GM13977 (cell line): ENCODE results near the gene KAZN.

Source experiments
- DNase-seq: peaks from one replicate; pipeline ENCODE4 v3.0.0; 2012; ENCODE audit warnings: low spot score
- CTCF ChIP-seq: IDR thresholded peaks from 2 replicates; pipeline ENCODE4 v1.5.1; 2012; ENCODE audit warnings: mild to moderate bottlenecking, control low read depth; ENCODE audit not compliant: insufficient read depth; ENCODE audit errors: extremely low read depth, missing control alignments
- in situ Hi-C: fragments of 300-500 bp; cut with MboI; formaldehyde crosslinking; loops from one replicate; pipeline ENCODE4 v1.12.0; 2022; ENCODE audit warnings: low sequenced_read_pairs, low pct_unique_long_range_greater_than_20kb, mixed read lengths, inconsistent platforms; ENCODE audit not compliant: unreplicated experiment

Gene KAZN

GRCh38 chr1:14602136-14602535 lies 3.7 kb downstream of the KAZN start:
- no peak for TF ChIP-seq CTCF
- in situ Hi-C loops = no loop called here
- no peak for DNase-seq

GRCh38 chr1:14603645-14604044 lies 5.2 kb downstream of the KAZN start:
- TF ChIP-seq CTCF = no peak
- DNase-seq = no peak
- in situ Hi-C loops = no loop called here

GRCh38 chr1:14604414-14604813 lies 5.9 kb downstream of the KAZN start:
- DNase-seq = no peak
- in situ Hi-C loops = no loop called here
- no peak for TF ChIP-seq CTCF

GRCh38 chr1:14605945-14606344 lies 7.5 kb downstream of the KAZN start:
- DNase-seq = no peak
- no peak for TF ChIP-seq CTCF
- in situ Hi-C loops = no loop called here

GRCh38 chr1:14606632-14607031 lies 8.1 kb downstream of the KAZN start:
- DNase-seq = no peak
- peak; percentile 15 for TF ChIP-seq CTCF
- in situ Hi-C loops = no loop called here

- no peak for DNase-seq
- in situ Hi-C loops = no loop called here
- TF ChIP-seq CTCF = no peak
These were observed 8.8 kb downstream of the KAZN start for GRCh38 chr1:14607295-14607694.

- no peak for TF ChIP-seq CTCF
- no peak for DNase-seq
- in situ Hi-C loops = no loop called here
These were observed 9.8 kb downstream of the KAZN start for GRCh38 chr1:14608308-14608707.
